AG08395 (cell line): ENCODE data around the gene DENR.

Experiments
- DNase-seq: peaks from one replicate; pipeline ENCODE4 v3.0.0; 2012; ENCODE audit warnings: mixed read lengths, low spot score

Gene DENR

DNA sequence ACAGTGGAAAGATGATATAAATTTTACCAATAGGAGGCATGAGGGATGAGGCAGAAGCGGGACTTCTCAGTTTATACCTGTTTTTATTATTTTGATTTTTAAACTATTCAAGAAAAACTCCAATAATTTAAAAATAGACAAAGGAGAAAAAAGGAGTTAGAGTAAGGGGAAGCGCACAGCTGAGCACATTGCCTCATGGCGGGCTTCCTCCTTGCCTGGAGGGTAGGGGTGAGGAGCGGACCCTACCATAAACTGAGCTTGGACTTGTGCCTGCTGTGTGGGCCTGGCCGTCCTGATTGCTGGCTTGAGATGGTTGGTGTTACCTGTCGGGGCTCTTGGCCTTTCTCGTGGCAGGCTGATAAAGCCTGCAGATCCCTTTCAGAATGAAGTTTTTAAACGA lies 67.5 kb downstream of the DENR start:
- no peak for DNase-seq
